ENCODE measurements around the gene SMAD2.

DNA sequence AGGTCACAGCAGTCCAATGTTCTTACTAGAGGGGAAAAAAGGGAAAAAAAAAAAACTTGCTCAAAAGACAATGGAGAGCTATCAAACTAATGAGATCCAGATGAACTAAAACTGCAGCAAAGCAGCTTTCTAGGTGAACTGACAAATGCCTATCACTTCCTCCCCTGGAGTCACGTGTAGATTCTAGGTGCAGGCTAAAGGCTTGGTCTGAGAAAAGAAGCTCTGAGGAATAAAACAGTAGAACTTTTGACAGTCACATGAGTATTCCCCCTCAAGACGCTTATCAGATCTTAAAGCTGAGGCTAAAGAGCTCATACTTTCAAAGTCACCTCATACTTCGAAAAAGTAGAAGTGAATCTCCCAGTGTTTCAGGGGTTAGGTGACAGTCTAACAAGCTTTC, 42.3 kb downstream of the SMAD2 start:
- TF ChIP-seq POLR2A (IDR thresholded peaks at IDR 0.05; ENCODE audit: low read depth, low read length) (no peak), TAF1 (IDR thresholded peaks at IDR 0.05; ENCODE audit: borderline replicate concordance, low read depth, low read length) (no peak)
